ENCODE measurements around the gene DZIP1L. TPM values are rescaled to one million over a fixed set of nuclear protein-coding genes. Genes with fewer than 3 reads are reported as not detected.
A peak's percentile ranks its signal among the peaks of the same experiment; 100 is the strongest.
"Not testable (repeated sequence)": the region's sequence is repeated elsewhere in the genome, so short reads cannot be mapped to it uniquely, and the experiment has no call there.

DZIP1L gene, protein sequence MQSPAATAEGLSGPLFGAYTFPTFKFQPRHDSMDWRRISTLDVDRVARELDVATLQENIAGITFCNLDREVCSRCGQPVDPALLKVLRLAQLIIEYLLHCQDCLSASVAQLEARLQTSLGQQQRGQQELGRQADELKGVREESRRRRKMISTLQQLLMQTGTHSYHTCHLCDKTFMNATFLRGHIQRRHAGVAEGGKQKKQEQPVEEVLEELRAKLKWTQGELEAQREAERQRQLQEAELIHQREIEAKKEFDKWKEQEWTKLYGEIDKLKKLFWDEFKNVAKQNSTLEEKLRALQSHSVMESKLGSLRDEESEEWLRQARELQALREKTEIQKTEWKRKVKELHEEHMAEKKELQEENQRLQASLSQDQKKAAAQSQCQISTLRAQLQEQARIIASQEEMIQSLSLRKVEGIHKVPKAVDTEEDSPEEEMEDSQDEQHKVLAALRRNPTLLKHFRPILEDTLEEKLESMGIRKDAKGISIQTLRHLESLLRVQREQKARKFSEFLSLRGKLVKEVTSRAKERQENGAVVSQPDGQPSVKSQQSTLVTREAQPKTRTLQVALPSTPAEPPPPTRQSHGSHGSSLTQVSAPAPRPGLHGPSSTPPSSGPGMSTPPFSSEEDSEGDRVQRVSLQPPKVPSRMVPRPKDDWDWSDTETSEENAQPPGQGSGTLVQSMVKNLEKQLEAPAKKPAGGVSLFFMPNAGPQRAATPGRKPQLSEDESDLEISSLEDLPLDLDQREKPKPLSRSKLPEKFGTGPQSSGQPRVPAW
- total RNA-seq: 10 to 100 TPM; 14.6 to 38.7 (median 30.0) TPM

DNA sequence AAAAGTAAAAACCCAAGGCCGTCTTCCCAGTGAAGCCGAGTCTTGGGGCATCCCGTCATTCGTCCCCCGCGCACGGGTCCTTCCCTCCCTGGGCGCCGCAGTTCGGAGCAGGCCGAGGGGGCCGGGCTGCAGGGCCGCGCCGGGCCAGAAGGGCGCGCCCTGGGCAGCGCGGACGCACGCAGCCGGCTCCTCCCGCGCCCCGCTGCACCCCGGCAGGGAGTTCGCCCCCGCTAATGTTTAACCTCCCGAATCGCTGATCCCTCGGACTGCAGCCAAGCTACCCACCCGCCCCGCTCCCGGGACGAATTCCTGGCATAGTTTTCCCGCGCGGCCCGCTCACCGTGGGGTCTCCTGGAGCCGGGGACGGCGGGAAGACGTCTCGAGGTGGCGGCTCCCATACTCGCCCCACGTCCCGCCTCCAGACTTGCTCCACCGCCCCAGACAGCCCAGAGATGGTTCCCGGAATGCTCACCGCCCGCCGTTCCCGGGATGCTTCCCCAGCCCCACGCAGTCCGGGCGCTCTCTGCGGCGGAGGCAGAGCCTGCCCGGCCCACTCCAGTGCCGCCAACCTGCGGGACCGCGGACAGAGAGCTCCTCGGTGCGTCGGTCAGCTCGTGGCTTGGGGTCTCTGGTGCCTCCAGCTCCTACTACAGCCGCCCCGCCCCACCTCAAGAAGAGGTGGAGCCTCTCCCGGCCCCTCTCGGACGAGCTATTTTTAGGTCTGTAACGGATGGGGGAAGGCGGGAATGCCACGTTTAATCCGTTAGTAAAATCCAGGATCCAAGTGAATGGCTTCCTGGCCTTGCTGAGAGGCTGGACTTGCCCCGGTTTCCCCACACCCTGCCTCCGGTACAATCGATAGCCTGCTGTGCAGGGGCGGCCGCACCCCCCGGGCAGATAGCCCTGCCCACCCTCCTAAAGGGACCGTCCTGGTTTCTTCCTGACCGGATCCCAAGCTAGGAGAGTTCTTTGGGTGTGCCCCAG is at the start of gene DZIP1L:
Gene DZIP1L (minus strand): TSS at position 621 of the 984 bp plus-strand sequence. CDS start 11,637 bp downstream, outside the sequence.
- TF ChIP-seq, protein P1, sequence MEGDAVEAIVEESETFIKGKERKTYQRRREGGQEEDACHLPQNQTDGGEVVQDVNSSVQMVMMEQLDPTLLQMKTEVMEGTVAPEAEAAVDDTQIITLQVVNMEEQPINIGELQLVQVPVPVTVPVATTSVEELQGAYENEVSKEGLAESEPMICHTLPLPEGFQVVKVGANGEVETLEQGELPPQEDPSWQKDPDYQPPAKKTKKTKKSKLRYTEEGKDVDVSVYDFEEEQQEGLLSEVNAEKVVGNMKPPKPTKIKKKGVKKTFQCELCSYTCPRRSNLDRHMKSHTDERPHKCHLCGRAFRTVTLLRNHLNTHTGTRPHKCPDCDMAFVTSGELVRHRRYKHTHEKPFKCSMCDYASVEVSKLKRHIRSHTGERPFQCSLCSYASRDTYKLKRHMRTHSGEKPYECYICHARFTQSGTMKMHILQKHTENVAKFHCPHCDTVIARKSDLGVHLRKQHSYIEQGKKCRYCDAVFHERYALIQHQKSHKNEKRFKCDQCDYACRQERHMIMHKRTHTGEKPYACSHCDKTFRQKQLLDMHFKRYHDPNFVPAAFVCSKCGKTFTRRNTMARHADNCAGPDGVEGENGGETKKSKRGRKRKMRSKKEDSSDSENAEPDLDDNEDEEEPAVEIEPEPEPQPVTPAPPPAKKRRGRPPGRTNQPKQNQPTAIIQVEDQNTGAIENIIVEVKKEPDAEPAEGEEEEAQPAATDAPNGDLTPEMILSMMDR (IDR thresholded peaks at IDR 0.05): peak in 1 of 3 donors; percentile 15
- DNase-seq (ENCODE audit: low spot score) (peak; percentile 40), ATAC-seq (ENCODE audit: low FRiP score) (peak; percentile 90)

DNA sequence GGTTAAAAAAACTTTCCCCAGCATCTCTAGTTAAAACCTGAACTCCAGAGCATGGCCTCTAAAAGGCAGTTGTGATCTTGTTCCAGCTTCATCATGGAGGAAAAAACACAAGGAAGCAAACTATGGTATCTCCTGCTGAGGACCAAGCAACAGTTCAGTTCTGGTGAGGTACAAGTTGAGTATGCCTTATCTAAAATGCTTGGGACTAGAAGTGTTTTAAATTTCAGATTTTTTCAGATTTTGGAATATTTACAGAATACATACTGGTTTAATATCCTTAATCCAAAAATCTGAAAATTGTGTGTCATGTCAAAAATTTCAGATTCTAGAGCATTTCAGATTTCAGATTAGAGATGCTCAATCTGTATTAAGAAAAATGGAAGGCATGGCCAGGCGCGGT is 49.7 kb upstream of the DZIP1L start:
- TF ChIP-seq, protein P1 (IDR thresholded peaks at IDR 0.05): no peak
- DNase-seq (ENCODE audit: low spot score) (no peak), ATAC-seq (ENCODE audit: low FRiP score) (no peak)

DNA sequence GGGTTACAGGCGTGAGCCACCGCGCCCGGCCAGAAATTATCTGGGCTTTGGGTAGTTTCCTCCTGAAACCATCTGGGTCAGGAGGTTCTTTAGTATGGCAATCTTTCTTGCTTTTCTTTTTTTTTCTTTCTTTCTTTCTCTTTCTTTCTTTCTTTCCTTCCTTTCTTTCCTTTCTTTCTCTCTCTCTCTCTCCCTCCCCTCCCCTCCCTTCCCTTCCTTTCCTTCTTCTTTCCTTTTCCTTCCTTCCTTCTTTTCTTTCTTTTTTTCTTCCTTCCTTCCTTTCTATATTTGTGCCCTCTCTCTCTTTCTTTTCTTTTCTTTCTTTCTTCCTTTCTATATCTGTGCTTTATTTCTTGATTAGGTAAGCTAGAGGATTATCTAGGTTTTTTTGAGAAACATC is 42.3 kb upstream of the DZIP1L start:
- DNase-seq (ENCODE audit: low spot score): no peak
- no peak for ATAC-seq (ENCODE audit: low FRiP score)
- TF ChIP-seq, protein P1 (IDR thresholded peaks at IDR 0.05): no peak

DNA sequence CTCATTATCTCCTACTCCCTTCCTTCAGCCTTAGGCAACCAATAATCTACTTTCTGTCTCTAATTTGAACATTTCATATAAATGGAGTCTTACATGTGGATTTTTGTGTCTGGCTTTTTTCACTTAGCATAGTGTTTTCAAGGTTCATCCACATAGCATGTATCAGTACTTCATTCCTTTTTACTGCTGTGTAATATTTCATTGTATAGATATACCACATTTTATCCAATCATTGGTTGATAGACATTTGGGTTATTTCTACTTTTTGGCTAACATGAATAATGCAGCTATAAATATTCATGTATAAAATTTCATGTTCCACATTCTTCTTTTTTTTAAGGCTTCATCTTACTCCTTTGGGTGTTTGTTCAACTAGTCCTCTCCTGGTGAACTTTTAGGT is 39.1 kb upstream of the DZIP1L start:
- ATAC-seq (ENCODE audit: low FRiP score): no peak
- TF ChIP-seq, protein P1 (IDR thresholded peaks at IDR 0.05): no peak
- no peak for DNase-seq (ENCODE audit: low spot score)

DNA sequence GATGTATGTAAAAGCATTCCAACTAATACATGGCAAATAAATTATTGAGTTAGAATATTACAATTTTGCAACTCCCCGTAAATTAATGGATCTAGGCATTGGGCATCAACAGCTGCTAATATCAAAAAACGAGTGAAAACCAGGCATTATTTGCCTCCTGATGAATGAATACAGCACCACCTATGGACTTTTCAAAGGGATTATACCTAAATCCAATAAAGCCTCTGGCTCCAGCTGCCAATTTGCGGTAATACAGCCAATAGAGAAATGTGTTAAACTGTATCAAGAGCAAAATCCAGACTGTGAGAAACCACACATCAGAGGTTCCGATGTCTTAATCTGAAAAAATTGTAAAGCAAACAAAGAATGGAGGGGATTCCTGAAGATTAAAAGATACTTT is 33.1 kb upstream of the DZIP1L start:
- ATAC-seq (ENCODE audit: low FRiP score) (no peak), DNase-seq (ENCODE audit: low spot score) (no peak)
- TF ChIP-seq, protein P1 (IDR thresholded peaks at IDR 0.05): no peak

DNA sequence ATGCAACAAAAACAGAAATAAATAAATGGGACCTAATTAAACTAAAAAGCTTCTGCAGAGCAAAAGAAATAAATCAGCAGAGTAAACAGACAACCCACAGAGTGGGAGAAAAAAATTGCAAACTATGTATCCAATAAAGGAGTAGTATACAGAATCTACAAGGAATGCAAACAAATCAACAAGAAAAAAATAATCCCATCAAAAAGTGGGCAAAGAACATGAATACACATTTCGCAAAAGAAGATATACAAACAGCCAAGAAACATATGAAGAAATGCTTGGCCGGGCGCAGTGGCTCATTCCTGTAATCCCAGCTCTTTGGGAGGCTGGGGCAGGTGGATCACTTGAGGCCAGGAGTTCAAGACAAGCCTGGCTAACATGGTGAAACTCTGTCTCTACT is 26.8 kb upstream of the DZIP1L start:
- not testable (repeated sequence) for DNase-seq (ENCODE audit: low spot score); ATAC-seq (ENCODE audit: low FRiP score)
